Muscle layer of colon (tissue), 2 donors: Measurements from ENCODE around the gene HSBP1L1.

ENCODE experiments used
- H3K27ac ChIP-seq: one replicate; pipeline ENCODE4 v1.7.0; 2013; ENCODE audit warnings: low read depth, mild to moderate bottlenecking, low read length, moderate library complexity
- H3K27me3 ChIP-seq, 2 donors: one replicate each; pipeline ENCODE4 v1.7.0; 2013; ENCODE audit warnings: low read length in 2 of 2, mild to moderate bottlenecking in 2 of 2; ENCODE audit not compliant: insufficient read depth in 2 of 2, control insufficient read depth in 1 of 2
- H3K36me3 ChIP-seq: one replicate; pipeline ENCODE4 v1.7.0; 2013; ENCODE audit warnings: mild to moderate bottlenecking, low read length; ENCODE audit not compliant: insufficient read depth
- H3K4me1 ChIP-seq: one replicate; pipeline ENCODE4 v1.7.0; 2013; ENCODE audit warnings: mild to moderate bottlenecking, low read length; ENCODE audit not compliant: insufficient read depth
- H3K4me3 ChIP-seq, 2 donors: one replicate each; pipeline ENCODE4 v1.7.0; 2013; ENCODE audit warnings: low read length in 2 of 2, low read depth in 1 of 2, mild to moderate bottlenecking in 1 of 2, moderate library complexity in 1 of 2
- H3K9ac ChIP-seq: one replicate; pipeline ENCODE4 v1.7.0; 2013; ENCODE audit warnings: low read length
- H3K9me3 ChIP-seq: one replicate; pipeline ENCODE4 v1.7.0; 2013; ENCODE audit warnings: mild to moderate bottlenecking, low read length
- donor health status: abdominal sarcoma.
- donor health status: Adenocarcinoma of cecum.

The HSBP1L1 gene

DNA sequence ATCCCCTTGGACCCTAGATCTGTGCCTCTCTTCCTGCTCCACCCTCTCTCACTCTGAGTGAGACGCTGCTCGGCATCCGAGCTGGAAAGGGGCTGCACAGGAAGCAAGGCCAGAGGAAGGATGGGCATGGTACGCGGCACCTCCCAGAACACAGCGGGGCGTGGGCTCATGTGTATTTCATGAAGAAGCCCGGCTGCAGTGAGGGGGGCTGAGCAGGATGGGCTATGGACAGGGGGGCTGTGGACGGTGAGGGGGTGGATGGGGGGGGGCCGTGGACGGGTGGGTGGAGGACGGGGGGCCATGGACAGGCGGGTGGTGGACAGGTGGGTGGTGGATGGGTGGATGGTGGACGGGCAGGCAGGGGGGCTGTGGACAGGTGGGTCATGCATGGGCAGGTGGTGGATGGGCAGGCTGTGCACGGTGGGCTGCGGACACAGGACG, 41.5 kb upstream of the HSBP1L1 start:
- no peak overlapping the region for H3K27ac ChIP-seq
- H3K4me3 ChIP-seq, result no peak overlapping the region
- H3K9me3 ChIP-seq, result no peaks in the 10 kb centered on the region
- H3K27me3 ChIP-seq, result no peaks in the 10 kb centered on the region
- H3K9ac ChIP-seq, result no peak overlapping the region
- peaks cover 14% of the 10 kb centered on the region for H3K36me3 ChIP-seq
- H3K4me1 ChIP-seq, result peaks cover 5% of the 10 kb centered on the region

DNA sequence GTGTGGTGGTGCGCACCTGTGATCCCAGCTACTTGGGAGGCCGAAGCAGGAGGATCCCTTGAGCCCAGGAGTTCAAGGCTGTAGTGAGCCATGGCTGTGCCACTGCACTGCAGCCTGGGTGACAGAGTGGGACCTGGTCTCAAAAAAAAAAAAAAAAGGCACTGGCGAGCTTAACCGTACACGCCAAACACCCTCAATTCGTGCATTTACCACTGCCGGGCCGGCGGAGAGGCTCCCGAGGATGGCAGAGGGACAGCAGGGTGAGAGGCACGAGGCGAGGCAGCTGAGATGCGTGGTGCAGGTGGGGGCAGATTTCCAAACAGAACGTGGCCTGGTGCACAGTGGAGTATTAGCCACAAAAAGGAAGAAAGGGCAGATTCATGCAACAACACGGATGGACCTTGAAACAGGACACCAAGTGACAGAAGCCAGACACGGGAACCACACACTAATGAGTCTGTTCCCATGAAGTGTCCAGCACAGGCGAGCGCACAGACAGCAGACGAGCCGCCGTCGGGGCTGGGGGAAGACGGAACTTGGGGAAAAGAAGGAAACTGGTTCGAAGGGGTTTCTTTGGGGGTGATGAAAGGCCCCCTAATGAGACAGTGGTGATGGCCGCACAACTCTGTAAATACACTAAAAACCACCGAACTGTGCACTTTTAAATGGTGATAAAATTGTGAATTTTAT, 40.4 kb upstream of the HSBP1L1 start:
- H3K36me3 ChIP-seq, result peaks cover 17% of the 10 kb centered on the region
- H3K27ac ChIP-seq, result no peak overlapping the region
- peaks cover under 1% of the 10 kb centered on the region for H3K9me3 ChIP-seq

DNA sequence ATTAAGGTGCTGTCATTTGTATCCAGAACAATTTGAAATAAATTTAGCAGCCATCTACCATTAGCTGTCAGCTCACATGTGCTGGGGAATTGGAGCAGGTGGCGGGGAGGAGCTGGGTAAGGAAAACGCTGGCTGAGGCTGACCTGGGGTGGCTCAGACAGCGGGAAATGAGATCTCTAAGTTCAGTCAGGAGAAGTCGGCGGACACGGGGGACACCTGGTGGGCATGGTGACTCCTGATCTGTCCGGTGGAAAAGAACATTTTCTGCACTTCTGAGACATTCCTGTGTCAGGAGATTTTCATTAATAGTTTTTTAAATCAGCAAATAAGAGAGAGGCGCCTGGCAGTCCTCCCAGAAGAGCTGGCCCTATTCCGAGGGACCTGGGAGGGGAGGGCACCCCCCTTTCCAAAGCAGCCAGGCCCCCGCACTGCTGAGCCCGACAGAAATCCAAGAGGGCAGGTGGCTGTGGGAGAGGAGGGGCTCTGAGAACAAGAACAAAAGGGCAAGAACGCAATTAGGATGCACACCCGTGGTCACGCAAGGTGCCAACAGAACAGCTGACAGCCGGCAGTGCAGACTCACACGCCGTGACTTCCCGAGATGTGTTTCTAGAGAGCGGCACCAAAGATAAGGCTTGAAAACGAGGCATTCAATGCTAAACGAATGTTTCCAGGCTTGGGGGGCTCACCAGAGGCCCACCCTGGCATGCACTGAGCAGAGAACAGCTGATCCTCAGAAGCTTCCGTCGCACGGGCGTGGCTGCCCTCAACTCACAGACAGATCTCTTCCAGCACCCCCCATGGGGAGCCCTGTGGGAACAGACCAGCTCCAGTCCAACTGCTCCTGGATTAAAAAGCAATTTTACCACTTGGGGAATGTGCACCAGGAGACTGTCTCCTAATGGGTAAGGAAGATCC, 39.4 kb upstream of the HSBP1L1 start:
- Histone ChIP-seq H3K9me3 (peaks cover 11% of the 10 kb centered on the region), H3K27me3 (no peaks in the 10 kb centered on the region), H3K4me3 (no peak overlapping the region), H3K27ac (no peak overlapping the region), H3K36me3 (peaks cover 21% of the 10 kb centered on the region), H3K9ac (no peak overlapping the region), H3K4me1 (peaks cover 5% of the 10 kb centered on the region)

More for the DNA sequence above, 40.4 kb upstream of the HSBP1L1 start:
- no peaks in the 10 kb centered on the region for H3K27me3 ChIP-seq
- no peak overlapping the region for H3K9ac ChIP-seq
- peaks cover 5% of the 10 kb centered on the region for H3K4me1 ChIP-seq
- H3K4me3 ChIP-seq, result no peak overlapping the region

GRCh38 chr18:79926306-79926705, 38.1 kb upstream of the HSBP1L1 start:
- Histone ChIP-seq H3K27ac (no peak overlapping the region), H3K4me3 (no peak overlapping the region), H3K4me1 (peaks cover 5% of the 10 kb centered on the region), H3K36me3 (peaks cover 21% of the 10 kb centered on the region), H3K9me3 (peaks cover 13% of the 10 kb centered on the region), H3K9ac (no peak overlapping the region), H3K27me3 (no peaks in the 10 kb centered on the region)

GRCh38 chr18:79926715-79927606, 37.5 kb upstream of the HSBP1L1 start:
- H3K9me3 ChIP-seq, result peaks cover 13% of the 10 kb centered on the region
- H3K4me1 ChIP-seq, result peaks cover 5% of the 10 kb centered on the region
- no peak overlapping the region for H3K9ac ChIP-seq
- H3K27me3 ChIP-seq, result no peaks in the 10 kb centered on the region
- no peak overlapping the region for H3K27ac ChIP-seq
- H3K36me3 ChIP-seq, result peaks cover 21% of the 10 kb centered on the region
- H3K4me3 ChIP-seq, result no peak overlapping the region

GRCh38 chr18:79927607-79928562, 36.6 kb upstream of the HSBP1L1 start:
- peaks cover 15% of the 10 kb centered on the region for H3K9me3 ChIP-seq
- no peak overlapping the region for H3K4me3 ChIP-seq
- H3K36me3 ChIP-seq, result peaks cover 21% of the 10 kb centered on the region
- H3K27me3 ChIP-seq, result no peaks in the 10 kb centered on the region
- H3K27ac ChIP-seq, result no peak overlapping the region
- peaks cover 5% of the 10 kb centered on the region for H3K4me1 ChIP-seq
- no peak overlapping the region for H3K9ac ChIP-seq

DNA sequence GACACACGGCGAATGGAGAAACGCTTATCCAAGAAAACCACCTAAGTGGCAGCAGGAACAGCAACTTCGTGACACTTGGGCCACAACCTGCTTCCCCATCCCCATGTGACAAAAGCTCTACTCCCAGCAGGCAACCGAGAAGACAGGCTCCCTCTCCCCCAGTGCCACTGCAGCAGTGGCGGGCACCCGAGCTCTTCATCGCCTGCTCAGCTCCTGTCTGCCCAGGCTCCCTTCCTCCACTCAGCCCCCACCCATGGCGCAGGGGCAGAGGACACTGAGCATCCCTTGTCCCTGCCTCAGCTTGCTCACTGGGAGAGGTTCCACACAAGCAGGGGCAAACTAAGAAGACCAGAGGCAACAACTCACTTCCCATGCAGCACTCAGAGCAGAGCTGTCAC, 35.9 kb upstream of the HSBP1L1 start:
- no peak overlapping the region for H3K9ac ChIP-seq
- H3K27me3 ChIP-seq, result no peaks in the 10 kb centered on the region
- H3K9me3 ChIP-seq, result peaks cover 19% of the 10 kb centered on the region
- no peak overlapping the region for H3K27ac ChIP-seq
- peaks cover 21% of the 10 kb centered on the region for H3K36me3 ChIP-seq
- peaks cover 5% of the 10 kb centered on the region for H3K4me1 ChIP-seq
- no peak overlapping the region for H3K4me3 ChIP-seq

DNA sequence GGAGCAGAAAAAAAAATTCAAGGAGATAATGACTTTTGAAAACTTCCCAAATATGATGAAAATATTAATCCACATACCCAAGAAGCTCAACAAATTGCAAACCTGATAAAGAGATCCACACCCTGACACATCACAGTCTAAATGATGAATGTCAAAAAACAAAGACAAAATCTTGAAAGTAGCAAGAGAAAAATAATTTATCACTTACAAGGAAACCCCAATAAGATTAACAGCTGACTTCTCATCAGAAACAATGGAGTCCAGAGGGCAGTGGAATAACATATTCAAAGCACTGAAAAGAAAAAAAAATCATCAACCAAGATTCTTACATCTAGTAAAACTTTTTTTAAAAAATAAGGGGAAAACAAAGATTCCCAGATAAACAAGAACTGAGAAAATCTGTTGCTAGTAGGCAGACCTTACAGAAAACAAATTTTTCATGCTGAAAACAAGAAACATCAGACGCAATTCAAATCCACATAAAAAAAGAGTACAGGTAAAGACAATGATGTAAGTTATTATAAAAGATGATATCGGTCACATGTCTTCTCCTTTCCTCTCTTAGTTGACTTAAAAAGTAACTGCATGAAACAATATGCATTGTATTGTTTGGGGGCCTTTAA, 34.3 kb upstream of the HSBP1L1 start:
- no peak overlapping the region for H3K27ac ChIP-seq
- no peaks in the 10 kb centered on the region for H3K27me3 ChIP-seq
- H3K9ac ChIP-seq, result no peak overlapping the region
- H3K4me3 ChIP-seq, result no peak overlapping the region
- peaks cover 2% of the 10 kb centered on the region for H3K4me1 ChIP-seq
- peaks cover 17% of the 10 kb centered on the region for H3K36me3 ChIP-seq
- peaks cover 19% of the 10 kb centered on the region for H3K9me3 ChIP-seq

DNA sequence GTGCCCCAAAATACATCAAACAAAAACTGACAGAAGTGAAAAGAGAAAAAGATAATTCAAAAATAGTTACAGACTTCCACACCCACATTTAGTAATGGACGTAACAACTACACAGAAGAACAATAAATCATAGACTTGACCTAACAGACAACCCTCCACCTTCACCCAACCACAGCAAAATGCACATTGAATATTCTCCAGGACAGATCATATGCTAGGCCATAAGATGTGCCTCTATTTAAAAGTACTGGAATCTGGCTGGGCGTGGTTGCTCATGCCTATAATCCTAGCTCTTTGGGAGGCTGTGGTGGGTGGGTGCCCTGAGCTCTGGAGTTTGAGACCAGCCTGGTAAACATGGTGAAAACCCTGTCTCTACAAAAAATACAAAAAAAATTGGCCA, 33.0 kb upstream of the HSBP1L1 start:
- Histone ChIP-seq H3K27me3 (no peaks in the 10 kb centered on the region), H3K27ac (no peak overlapping the region), H3K9me3 (peaks cover 19% of the 10 kb centered on the region), H3K4me1 (no peaks in the 10 kb centered on the region), H3K9ac (no peak overlapping the region), H3K4me3 (no peak overlapping the region), H3K36me3 (peaks cover 17% of the 10 kb centered on the region)

GRCh38 chr18:79932907-79933306, 31.5 kb upstream of the HSBP1L1 start:
- H3K36me3 ChIP-seq, result peaks cover 16% of the 10 kb centered on the region
- H3K27ac ChIP-seq, result no peak overlapping the region
- no peak overlapping the region for H3K9ac ChIP-seq
- no peaks in the 10 kb centered on the region for H3K27me3 ChIP-seq
- H3K9me3 ChIP-seq, result peaks cover 19% of the 10 kb centered on the region
- H3K4me3 ChIP-seq, result no peak overlapping the region
- H3K4me1 ChIP-seq, result no peaks in the 10 kb centered on the region
